GM12892 (cell line): Measurements from ENCODE around the gene KHSRP.

Experiments used
- POLR2A ChIP-seq: IDR thresholded peaks from 2 replicates; pipeline ENCODE4 v1.6.1; 2011; ENCODE audit warnings: low read depth, low read length, control low read depth
- POLR2AphosphoS5 ChIP-seq: IDR thresholded peaks from 2 replicates; pipeline ENCODE4 v1.6.1; 2011; ENCODE audit warnings: low read depth, low read length, control low read depth

DNA sequence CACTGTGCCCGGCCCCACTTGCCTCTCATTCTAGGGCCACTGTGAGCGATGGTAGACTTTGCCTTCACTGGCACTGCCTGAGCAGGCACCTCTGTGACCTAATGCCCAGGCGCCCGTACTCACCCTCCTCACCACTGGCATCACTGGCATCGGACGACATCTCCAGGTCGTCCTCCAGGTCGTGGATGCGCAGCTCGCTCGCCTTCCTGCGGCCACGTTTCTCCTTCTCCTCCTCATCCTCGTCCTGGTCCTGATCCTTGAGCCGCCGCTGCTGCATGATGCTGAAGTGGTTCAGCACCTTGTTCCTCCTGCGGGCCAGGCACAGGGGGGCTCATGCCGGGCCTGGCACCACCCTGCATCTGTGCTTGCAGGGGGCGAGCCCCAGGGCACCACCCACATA lies 41.4 kb downstream of the KHSRP start:
- TF ChIP-seq POLR2A = no peak
- no peak for TF ChIP-seq POLR2AphosphoS5
